Epidermal melanocyte (primary cell): ENCODE measurements around the gene CENPM.

Source experiments
- DNase-seq: peaks from one replicate; pipeline ENCODE4 v3.0.0; 2011; ENCODE audit warnings: low spot score; ENCODE audit not compliant: insufficient read length

Gene CENPM

DNA sequence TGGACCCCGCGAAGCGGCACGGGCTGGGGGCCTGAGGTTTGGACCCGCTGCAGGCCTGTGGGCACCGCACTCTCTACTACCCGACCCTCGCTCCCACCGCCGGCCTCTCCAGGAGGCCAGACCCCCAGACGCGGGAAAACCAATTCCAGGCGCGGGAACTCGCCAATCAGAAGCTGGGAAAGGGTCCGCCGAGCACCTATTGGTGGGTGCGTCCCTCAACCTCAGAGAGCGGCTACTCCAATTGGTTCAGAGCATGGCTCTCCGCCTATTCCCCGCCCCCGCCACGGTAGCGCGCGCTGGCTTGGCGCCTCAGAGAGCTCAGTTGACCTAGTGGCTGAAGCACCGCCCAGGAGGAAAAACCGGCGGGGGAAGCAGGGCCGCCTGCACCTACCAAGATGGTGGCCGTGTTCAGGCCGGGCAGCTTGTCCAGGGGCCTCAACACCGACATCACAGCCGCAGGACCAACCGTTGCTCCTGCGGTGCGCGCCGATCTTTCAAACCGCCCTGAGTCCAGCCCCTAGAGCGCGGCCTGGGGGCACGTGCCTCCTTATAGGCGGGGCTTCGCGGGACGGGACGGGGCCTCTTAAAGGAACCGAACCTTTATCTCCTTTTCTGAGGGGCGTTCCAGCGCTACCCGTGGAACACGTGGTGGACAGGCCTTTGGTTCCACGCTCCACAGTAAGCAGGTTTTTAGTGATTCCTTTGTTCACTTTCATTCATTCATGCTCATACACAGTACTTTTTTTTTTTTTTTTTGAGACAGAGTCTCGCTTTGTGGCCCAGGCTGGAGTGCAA lies at the start of gene CENPM:
Gene CENPM (minus strand): TSS at position 524 of the 795 bp plus-strand sequence. CDS start 76 bp downstream, at position 448.
- DNase-seq, result peak; percentile 87

DNA sequence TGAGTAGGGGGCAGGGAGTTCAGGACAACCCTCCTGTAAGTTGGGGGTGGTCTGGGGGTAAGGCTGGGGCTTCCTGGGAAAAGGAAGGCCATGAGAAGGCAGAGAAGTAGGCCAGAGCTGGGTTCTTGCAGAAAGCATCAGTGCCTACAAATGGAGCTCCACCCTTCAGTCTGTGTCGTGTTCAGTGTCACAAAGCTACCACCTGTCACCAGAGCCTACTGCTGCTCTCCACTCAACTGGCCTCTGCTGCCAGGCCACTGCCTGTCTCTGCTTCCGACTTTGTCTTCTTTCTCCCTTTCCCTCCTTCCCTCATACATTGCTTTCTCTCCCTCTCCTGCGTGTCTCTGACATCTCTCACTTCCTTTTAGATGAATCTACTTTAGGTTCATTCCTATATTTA lies 48.3 kb upstream of the CENPM start:
- DNase-seq, result no peak

GRCh38 chr22:41992496-41992895 lies 45.5 kb upstream of the CENPM start:
- no peak for DNase-seq

- no peak for DNase-seq
Observed at GRCh38 chr22:41991111-41991510, 44.2 kb upstream of the CENPM start.

GRCh38 chr22:41989246-41989645 lies 42.3 kb upstream of the CENPM start:
- DNase-seq, result no peak

DNA sequence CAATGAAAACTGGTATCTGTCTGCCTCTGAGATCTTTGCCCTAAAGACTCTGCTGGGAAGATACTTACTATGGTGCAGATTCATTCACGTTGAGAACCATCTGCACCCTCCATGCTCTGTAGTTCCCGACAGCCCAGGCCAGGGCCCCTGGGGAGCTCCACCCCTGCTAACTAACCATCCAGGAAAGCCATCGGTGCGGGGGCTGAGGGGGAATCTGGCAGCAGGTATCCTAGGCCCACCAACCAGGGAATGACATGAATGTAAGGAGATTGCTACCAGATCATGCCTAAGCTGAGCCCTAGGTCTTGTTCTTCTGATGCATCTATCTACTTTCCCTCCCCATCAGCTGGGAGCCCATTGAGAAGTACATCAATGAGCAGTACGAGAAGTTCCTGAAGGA lies 40.3 kb upstream of the CENPM start:
- DNase-seq, result no peak

GRCh38 chr22:41983513-41984405 lies 36.8 kb upstream of the CENPM start:
- DNase-seq, result peak; percentile 98

- DNase-seq, result no peak
Observed at GRCh38 chr22:41982865-41983264, 35.9 kb upstream of the CENPM start.

GRCh38 chr22:41979423-41980250 lies 32.7 kb upstream of the CENPM start:
- no peak for DNase-seq

- no peak for DNase-seq
Observed at GRCh38 chr22:41978732-41979131, 31.8 kb upstream of the CENPM start.

DNA sequence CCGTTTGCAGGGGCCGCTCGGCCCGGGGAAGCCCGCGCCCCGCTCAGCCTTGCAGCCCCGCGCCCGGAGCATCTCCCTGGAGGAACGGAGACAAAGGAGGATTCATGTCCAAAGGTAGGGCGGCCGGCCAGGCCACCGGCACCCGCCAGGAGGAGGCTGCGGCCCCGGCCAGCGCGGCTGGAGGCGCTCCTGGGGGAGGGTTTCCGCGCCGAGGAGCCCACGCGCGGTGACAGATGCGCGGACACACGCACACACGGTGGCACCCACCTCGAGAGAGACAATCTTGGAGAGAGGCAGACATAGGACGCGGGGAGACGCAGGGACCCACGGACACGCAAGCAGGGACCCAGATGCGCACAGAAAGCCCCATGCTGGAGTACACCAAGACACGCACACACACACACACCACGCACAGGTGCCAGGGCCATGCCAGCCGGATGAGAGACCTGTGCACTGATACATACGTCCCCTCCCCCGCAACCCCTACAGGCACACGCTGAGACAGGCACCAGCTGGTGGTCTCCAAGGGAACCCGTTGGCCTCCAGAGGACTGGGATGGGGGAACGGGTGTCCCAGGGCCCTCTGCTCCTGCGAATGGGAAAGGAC lies 30.1 kb upstream of the CENPM start:
- DNase-seq, result no peak

DNA sequence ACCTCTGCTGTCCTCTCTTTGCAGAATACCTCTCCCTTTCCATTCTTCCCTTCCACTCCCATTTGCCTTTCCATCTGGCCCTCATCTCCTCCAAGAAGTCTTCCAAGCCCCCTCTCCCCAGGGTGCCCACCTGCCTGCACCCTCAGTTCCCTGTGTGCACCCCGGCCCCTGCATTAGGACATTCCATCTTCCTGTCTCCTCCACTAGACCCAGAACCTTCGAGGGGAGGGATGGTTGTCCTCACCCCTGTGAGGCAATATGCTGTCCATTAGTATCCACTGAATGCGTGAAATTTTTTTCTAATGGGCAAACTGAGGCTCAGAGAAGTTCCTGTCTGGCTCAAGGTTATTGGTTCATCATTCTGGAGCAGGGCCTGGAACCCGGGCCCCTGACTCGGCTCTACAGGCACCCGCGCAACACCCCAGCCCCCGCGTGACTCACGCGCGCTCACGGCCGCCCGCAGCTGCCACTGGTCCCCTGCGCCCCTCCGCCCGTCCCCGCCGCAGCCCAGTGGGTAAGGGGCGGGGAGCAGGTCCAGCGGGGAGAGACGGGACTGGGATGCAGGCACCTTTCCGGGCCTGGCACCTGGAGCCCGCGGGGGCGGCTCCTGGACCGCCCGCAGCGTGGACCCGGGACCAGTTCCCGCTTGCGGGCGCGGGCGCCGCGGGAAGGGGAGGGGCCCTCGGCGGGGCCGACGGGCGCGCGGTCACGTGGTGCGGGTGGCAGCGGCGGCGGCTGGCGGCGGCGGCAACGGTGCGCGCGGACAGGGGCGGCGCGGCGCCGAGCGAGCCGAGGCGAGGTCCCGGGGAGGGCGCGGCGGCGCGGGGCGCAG lies 29.3 kb upstream of the CENPM start:
- DNase-seq, result no peak

- no peak for DNase-seq
Observed at GRCh38 chr22:41975299-41976069, 28.5 kb upstream of the CENPM start.

GRCh38 chr22:41974691-41975290 lies 27.8 kb upstream of the CENPM start:
- DNase-seq, result no peak

GRCh38 chr22:41971431-41971830 lies 24.5 kb upstream of the CENPM start:
- DNase-seq, result no peak

- no peak for DNase-seq
Observed at GRCh38 chr22:41970601-41971000, 23.6 kb upstream of the CENPM start.

GRCh38 chr22:41969110-41969646 lies 22.2 kb upstream of the CENPM start, which contains the start of gene SEPTIN3:
Gene SEPTIN3, plus strand, starts transcription at chr22:41969443. Its CDS starts 2,050 bp downstream, at chr22:41971493.
- no peak for DNase-seq

GRCh38 chr22:41968601-41969000 lies 21.6 kb upstream of the CENPM start:
- DNase-seq, result no peak
